ENCODE measurements around the gene COL6A2.

- TF ChIP-seq MAX (IDR thresholded peaks at IDR 0.05; ENCODE audit: low read depth, low read length) (no peak), NFYB (IDR thresholded peaks at IDR 0.05; ENCODE audit: insufficient read depth, low read depth, low read length) (no peak), EZH2 (IDR thresholded peaks at IDR 0.05; ENCODE audit: borderline replicate concordance, control insufficient read depth, low read depth, low read length) (no peak), EP300 (IDR thresholded peaks at IDR 0.05; ENCODE audit: borderline replicate concordance in 1 of 2, control insufficient read depth in 1 of 2, low read depth in 2 of 2, low read length in 2 of 2) (no peak), CTCF (IDR thresholded peaks at IDR 0.05 in 2 of 3, conservative IDR thresholded peaks at IDR 0.05 in 1 of 3; ENCODE audit: control insufficient read depth in 2 of 3, extremely low read depth in 1 of 3, insufficient read depth in 1 of 3, low read depth in 3 of 3, low read length in 3 of 3) (no peak), JUND (IDR thresholded peaks at IDR 0.05; ENCODE audit: low read depth, low read length) (no peak), EGR1 (IDR thresholded peaks at IDR 0.05; ENCODE audit: borderline replicate concordance in 1 of 2, low read depth in 2 of 2, low read length in 2 of 2) (no peak), E2F4 (IDR thresholded peaks at IDR 0.05; ENCODE audit: low read depth, low read length) (no peak)
These were observed 67.2 kb downstream of the COL6A2 start for GRCh38 chr21:46165098-46165497.
